HCT116 (cell line): ENCODE data around the gene CREBBP. TPM values are rescaled to one million over a fixed set of nuclear protein-coding genes. Genes with fewer than 3 reads are reported as not detected.

Experiments used
- ATAC-seq: fragments of 200-7000 bp; cut with Tn5 transposase; 2 replicates; pipeline ENCODE4 v1.9.1; 2020; ENCODE audit warnings: mild to moderate bottlenecking, moderate library complexity
- BruUV-seq: library from RNA; stranded (reverse); fragments of 400-500 nt; replicated peaks from 2 replicates; lab custom pipeline; 2021; lab: Mats Ljungman, UMichigan
- CTCF ChIA-PET: fragments of 300-600 bp; sonication (Branson Sonifier 250); formaldehyde crosslinking; loops from one replicate; lab custom pipeline; 2021; ENCODE audit warnings: antibody characterized with exemption; lab: Charles Lee
- POLR2A ChIA-PET: fragments of 300-600, 350-600 bp; sonication (Branson Sonifier 250); formaldehyde crosslinking; loops from one replicate; lab custom pipeline; 2021; ENCODE audit warnings: antibody characterized with exemption; lab: Charles Lee
- RAD21 ChIA-PET, 2 experiments: fragments of 300-600 bp; sonication (Branson Sonifier 250); formaldehyde crosslinking; loops; one replicate each; lab custom pipeline; 2023; ENCODE audit warnings: low total read pairs in 2 of 2; ENCODE audit not compliant: uncharacterized antibody in 2 of 2, unreplicated experiment in 2 of 2, low non-redundant PET in 1 of 2; lab: Charles Lee
- DNase-seq: peaks from one replicate; pipeline ENCODE4 v3.0.0-alpha.2; 2010; ENCODE audit warnings: low read depth, low spot score
- H2AFZ ChIP-seq: fragments of 200-600 bp; shearing (Covaris generic), sonication (generic); 2 replicates; pipeline ENCODE4 v1.6.1; 2017; ENCODE audit warnings: low read depth, mixed run types, mixed read lengths, antibody characterized with exemption, low read length; ENCODE audit not compliant: poor library complexity, severe bottlenecking
- H3K27ac ChIP-seq: 2 replicates; pipeline ENCODE4 v1.5.1; 2012; ENCODE audit warnings: low read depth, low read length
- H3K27me3 ChIP-seq: fragments of 200-600 bp; sonication (generic); 2 replicates; pipeline ENCODE4 v1.6.1; 2016; ENCODE audit warnings: mixed run types, low read length, mixed read lengths; ENCODE audit not compliant: insufficient read depth
- H3K36me3 ChIP-seq, 2 experiments: fragments of 200-500 bp in 1 of 2; fragments of 200-600 bp in 1 of 2; sonication (Bioruptor generic) in 1 of 2; sonication (generic) in 1 of 2; 2 replicates each; pipeline versions ENCODE4 v1.5.1 to v1.6.1; 2014 to 2016; ENCODE audit warnings: low read length in 2 of 2, inconsistent platforms in 1 of 2, mixed read lengths in 1 of 2, mixed run types in 1 of 2; ENCODE audit not compliant: insufficient read depth in 2 of 2, control insufficient read depth in 1 of 2
- H3K4me1 ChIP-seq, 2 experiments: fragments of 200-600 bp in 1 of 2; sonication (generic) in 1 of 2; 2 replicates each; pipeline versions ENCODE4 v1.5.1 to v1.6.1; 2012 to 2017; ENCODE audit warnings: low read length in 2 of 2, inconsistent platforms in 1 of 2, mild to moderate bottlenecking in 1 of 2, mixed read lengths in 1 of 2, mixed run types in 1 of 2, moderate library complexity in 1 of 2; ENCODE audit not compliant: insufficient read depth in 2 of 2, control insufficient read depth in 1 of 2
- H3K4me2 ChIP-seq: fragments of 200-600 bp; sonication (generic); 2 replicates; pipeline ENCODE4 v1.6.1; 2017; ENCODE audit warnings: mixed run types, low read length, mixed read lengths
- H3K4me3 ChIP-seq, 2 experiments: fragments of 200-600 bp in 1 of 2; sonication (generic) in 1 of 2; replicated peaks in 1 of 2; 2 replicates each; pipeline ENCODE4 v1.5.1; 2011 to 2016; ENCODE audit warnings: low read length in 2 of 2, control low read depth in 1 of 2, low read depth in 1 of 2, mild to moderate bottlenecking in 1 of 2, mixed read lengths in 1 of 2, mixed run types in 1 of 2
- H3K79me2 ChIP-seq: fragments of 200-600 bp; sonication (generic); 2 replicates; pipeline ENCODE4 v1.6.1; 2017; ENCODE audit warnings: mild to moderate bottlenecking, mixed run types, low read length, moderate library complexity, mixed read lengths; ENCODE audit not compliant: insufficient read depth
- H3K9ac ChIP-seq: fragments of 200-600 bp; sonication (generic); 2 replicates; pipeline ENCODE4 v1.6.1; 2016; ENCODE audit warnings: low read length, mixed read lengths
- H3K9me2 ChIP-seq: fragments of 200-600 bp; sonication (generic), shearing (Covaris generic); 2 replicates; pipeline ENCODE4 v1.6.1; 2017; ENCODE audit warnings: mixed run types, mild to moderate bottlenecking, moderate library complexity; ENCODE audit not compliant: insufficient read depth
- H3K9me3 ChIP-seq, 2 experiments: fragments of 200-500 bp in 1 of 2; fragments of 200-600 bp in 1 of 2; sonication (Bioruptor generic) in 1 of 2; sonication (generic) in 1 of 2; 2 replicates each; pipeline ENCODE4 v1.6.1; 2014 to 2017; ENCODE audit warnings: low read length in 2 of 2, mixed read lengths in 2 of 2, inconsistent platforms in 1 of 2, low read depth in 1 of 2, mild to moderate bottlenecking in 1 of 2, mixed run types in 1 of 2, moderate library complexity in 1 of 2; ENCODE audit not compliant: control insufficient read depth in 1 of 2, insufficient read depth in 1 of 2
- H4K20me1 ChIP-seq: fragments of 200-600 bp; sonication (generic), shearing (Covaris generic); 2 replicates; pipeline ENCODE4 v1.6.1; 2017; ENCODE audit warnings: mixed run types, mild to moderate bottlenecking, moderate library complexity; ENCODE audit not compliant: insufficient read depth
- CBX3 ChIP-seq: IDR thresholded peaks from 2 replicates; pipeline ENCODE4 v1.6.1; 2012; ENCODE audit warnings: low read depth
- ELF1 ChIP-seq: IDR thresholded peaks from 2 replicates; pipeline ENCODE4 v1.6.1; 2012; ENCODE audit warnings: low read depth, borderline replicate concordance
- EZH2phosphoT487 ChIP-seq: fragments of 200-600 bp; IDR thresholded peaks from 2 replicates; pipeline ENCODE4 v1.6.1; 2018; ENCODE audit warnings: antibody characterized with exemption, borderline replicate concordance
- FOSL1 ChIP-seq: IDR thresholded peaks from 2 replicates; pipeline ENCODE4 v1.6.1; 2012; ENCODE audit warnings: low read depth
- JUND ChIP-seq: IDR thresholded peaks from 2 replicates; pipeline ENCODE4 v1.6.1; 2012
- POLR2AphosphoS5 ChIP-seq: IDR thresholded peaks from 2 replicates; pipeline ENCODE4 v1.6.1; 2011; ENCODE audit warnings: mild to moderate bottlenecking, low read depth, low read length, moderate library complexity
- RAD21 ChIP-seq: IDR thresholded peaks from 2 replicates; pipeline ENCODE4 v1.6.1; 2012; ENCODE audit warnings: low read depth, mild to moderate bottlenecking
- SP1 ChIP-seq: IDR thresholded peaks from 2 replicates; pipeline ENCODE4 v1.6.1; 2012; ENCODE audit warnings: low read depth
- YY1 ChIP-seq: IDR thresholded peaks from 2 replicates; pipeline ENCODE4 v1.6.1; 2011; ENCODE audit warnings: low read length, low read depth, moderate library complexity, mild to moderate bottlenecking; ENCODE audit not compliant: insufficient replicate concordance; ENCODE audit errors: extremely low read depth
- ZBTB33 ChIP-seq: IDR thresholded peaks from 2 replicates; pipeline ENCODE4 v1.6.1; 2011; ENCODE audit warnings: mild to moderate bottlenecking, low read length, moderate library complexity; ENCODE audit not compliant: insufficient replicate concordance; ENCODE audit errors: extremely low read depth
- intact Hi-C: fragments of 100-400 bp; cut with micrococcal nuclease; formaldehyde crosslinking; loops from 2 replicates; pipeline ENCODE4 v1.10.0; 2022
- total RNA-seq: library from RNA; stranded (reverse); gene quantifications from one replicate; pipeline ENCODE4 v1.2.1, GENCODE V29; 2021; ENCODE audit not compliant: unreplicated experiment
- TF ChIP-seq, protein P1 (sequence below): IDR thresholded peaks from 2 replicates; pipeline ENCODE4 v1.6.1; 2012
- TF ChIP-seq, protein P2 (sequence below): IDR thresholded peaks from 2 replicates; pipeline ENCODE4 v1.6.1; 2012; ENCODE audit warnings: low read depth

Gene CREBBP
- total RNA-seq, 1 experiment from 2014 or later, result 42.7 TPM

- TF ChIP-seq YY1 (peak; percentile 48), EZH2phosphoT487 (no peak), CBX3 (peak; percentile 32; the same call in 1 of the 2 replicates), POLR2AphosphoS5 (no peak)
- TF ChIP-seq, protein P1, sequence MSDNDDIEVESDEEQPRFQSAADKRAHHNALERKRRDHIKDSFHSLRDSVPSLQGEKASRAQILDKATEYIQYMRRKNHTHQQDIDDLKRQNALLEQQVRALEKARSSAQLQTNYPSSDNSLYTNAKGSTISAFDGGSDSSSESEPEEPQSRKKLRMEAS, result peak; percentile 57; the same call in 1 of the 2 replicates
Measured at GRCh38 chr16:3690470-3690928, 190.0 kb downstream of the CREBBP start (continued).

- H3K36me3 ChIP-seq, result peaks cover 24 to 53% of the 10 kb centered on the region in 2 experiments; a peak in 3 of 4 replicates
- H3K27ac ChIP-seq, result no peak overlapping the region
- no TSS peak for BruUV-seq
- no peak for DNase-seq
- H3K4me2 ChIP-seq, result no peak overlapping the region
- RAD21 ChIA-PET, result no interaction called here
- H3K4me3 ChIP-seq, result no peak overlapping the region
- intact Hi-C loops, result no loop called here
- CTCF ChIA-PET, result interaction anchor here (0.6 kb wide), 1 partner anchor 12 kb away, joined by 3 read pairs; no protein-coding TSS in a partner anchor
- no peak for TF ChIP-seq SP1
- no peak for TF ChIP-seq ELF1
- TF ChIP-seq RAD21, result no peak
- TF ChIP-seq, all 23 proteins: peak for 0
- Histone ChIP-seq H3K79me2 (peaks cover 59% of the 10 kb centered on the region), H3K9me3 (no peaks in the 10 kb centered on the region), H3K4me1 (peaks cover 0 to 10% of the 10 kb centered on the region in 2 experiments; a peak in 2 of 4 replicates), H2AFZ (no peak overlapping the region), H3K9ac (no peak overlapping the region), H4K20me1 (no peaks in the 10 kb centered on the region), H3K9me2 (no peaks in the 10 kb centered on the region), H3K27me3 (no peaks in the 10 kb centered on the region)
- POLR2A ChIA-PET, result interaction anchor here (1.6 kb wide), 1 partner anchor 191 kb away, joined by 3 read pairs; the partner anchor contains the start of gene CREBBP
- no peak for ATAC-seq
Measured at GRCh38 chr16:3689731-3690130, 190.8 kb downstream of the CREBBP start.

- ATAC-seq (no peak), DNase-seq (no peak)
- Histone ChIP-seq H3K27ac (no peak overlapping the region), H3K9me2 (no peaks in the 10 kb centered on the region), H3K4me1 (peaks cover 0 to 10% of the 10 kb centered on the region in 2 experiments; a peak in 2 of 4 replicates), H3K27me3 (no peaks in the 10 kb centered on the region), H3K9me3 (no peaks in the 10 kb centered on the region), H3K9ac (no peak overlapping the region), H3K4me3 (no peak overlapping the region), H2AFZ (no peak overlapping the region), H3K4me2 (no peak overlapping the region), H3K36me3 (peaks cover 29 to 55% of the 10 kb centered on the region in 2 experiments; a peak in 3 of 4 replicates), H4K20me1 (no peaks in the 10 kb centered on the region), H3K79me2 (peaks cover 47% of the 10 kb centered on the region; the same call in 1 of the 2 replicates)
- ChIA-PET RAD21 (no interaction called here), CTCF (no interaction called here), POLR2A (no interaction called here)
- intact Hi-C loops, result no loop called here
- no TSS peak for BruUV-seq
- TF ChIP-seq ZBTB33 (no peak), FOSL1 (no peak), ELF1 (no peak), EZH2phosphoT487 (no peak), POLR2AphosphoS5 (no peak), JUND (no peak)
- TF ChIP-seq, protein P2, sequence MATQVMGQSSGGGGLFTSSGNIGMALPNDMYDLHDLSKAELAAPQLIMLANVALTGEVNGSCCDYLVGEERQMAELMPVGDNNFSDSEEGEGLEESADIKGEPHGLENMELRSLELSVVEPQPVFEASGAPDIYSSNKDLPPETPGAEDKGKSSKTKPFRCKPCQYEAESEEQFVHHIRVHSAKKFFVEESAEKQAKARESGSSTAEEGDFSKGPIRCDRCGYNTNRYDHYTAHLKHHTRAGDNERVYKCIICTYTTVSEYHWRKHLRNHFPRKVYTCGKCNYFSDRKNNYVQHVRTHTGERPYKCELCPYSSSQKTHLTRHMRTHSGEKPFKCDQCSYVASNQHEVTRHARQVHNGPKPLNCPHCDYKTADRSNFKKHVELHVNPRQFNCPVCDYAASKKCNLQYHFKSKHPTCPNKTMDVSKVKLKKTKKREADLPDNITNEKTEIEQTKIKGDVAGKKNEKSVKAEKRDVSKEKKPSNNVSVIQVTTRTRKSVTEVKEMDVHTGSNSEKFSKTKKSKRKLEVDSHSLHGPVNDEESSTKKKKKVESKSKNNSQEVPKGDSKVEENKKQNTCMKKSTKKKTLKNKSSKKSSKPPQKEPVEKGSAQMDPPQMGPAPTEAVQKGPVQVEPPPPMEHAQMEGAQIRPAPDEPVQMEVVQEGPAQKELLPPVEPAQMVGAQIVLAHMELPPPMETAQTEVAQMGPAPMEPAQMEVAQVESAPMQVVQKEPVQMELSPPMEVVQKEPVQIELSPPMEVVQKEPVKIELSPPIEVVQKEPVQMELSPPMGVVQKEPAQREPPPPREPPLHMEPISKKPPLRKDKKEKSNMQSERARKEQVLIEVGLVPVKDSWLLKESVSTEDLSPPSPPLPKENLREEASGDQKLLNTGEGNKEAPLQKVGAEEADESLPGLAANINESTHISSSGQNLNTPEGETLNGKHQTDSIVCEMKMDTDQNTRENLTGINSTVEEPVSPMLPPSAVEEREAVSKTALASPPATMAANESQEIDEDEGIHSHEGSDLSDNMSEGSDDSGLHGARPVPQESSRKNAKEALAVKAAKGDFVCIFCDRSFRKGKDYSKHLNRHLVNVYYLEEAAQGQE, result no peak
Measured at GRCh38 chr16:3687792-3688191, 192.7 kb downstream of the CREBBP start.
